Tibial artery (tissue), 4 donors: ENCODE data around the gene MAP3K7CL.

Experiments used
- DNase-seq, 2 donors: peaks; one replicate each; pipeline ENCODE4 v3.0.0-alpha.2; 2019
- H3K27ac ChIP-seq, 2 donors: fragments of 200-600 bp; sonication (generic) in 1 of 2; 1 replicate in 1 of 2; 2 replicates in 1 of 2; pipeline ENCODE4 v1.5.1; 2018 to 2019; ENCODE audit warnings: mild to moderate bottlenecking in 1 of 2
- H3K27me3 ChIP-seq, 2 donors: fragments of 200-600 bp; sonication (generic) in 1 of 2; one replicate each; pipeline versions ENCODE4 v1.5.1 to v1.6.0; 2016 to 2019
- H3K36me3 ChIP-seq, 3 donors: fragments of 200-600 bp; sonication (generic) in 2 of 3; one replicate each; pipeline ENCODE4 v1.5.1; 2016 to 2019; ENCODE audit warnings: mild to moderate bottlenecking in 2 of 3
- H3K4me1 ChIP-seq, 4 donors: fragments of 200-600 bp; sonication (generic) in 2 of 4; 1 replicate in 3 of 4; 2 replicates in 1 of 4; pipeline ENCODE4 v1.5.1; 2016 to 2019
- H3K4me3 ChIP-seq, 2 donors: fragments of 200-600 bp; sonication (generic) in 1 of 2; 1 replicate in 1 of 2; 2 replicates in 1 of 2; pipeline ENCODE4 v1.5.1; 2018 to 2019; ENCODE audit warnings: mild to moderate bottlenecking in 2 of 2
- H3K9me3 ChIP-seq, 3 donors: fragments of 200-600 bp; sonication (generic) in 1 of 3; one replicate each; pipeline ENCODE4 v1.5.1; 2016 to 2019
- intact Hi-C: fragments of 100-400 bp; cut with DNase I; formaldehyde crosslinking; loops from one replicate; pipeline ENCODE4 v1.15.0; 2023; ENCODE audit warnings: low total_unique reads
- TF ChIP-seq, protein P1 (sequence below), 2 experiments: fragments of 200-600 bp in 1 of 2; fragments of 450-650 bp in 1 of 2; IDR thresholded peaks; one replicate each; pipeline ENCODE4 v1.5.1; 2017 to 2019; ENCODE audit warnings: antibody characterized with exemption in 2 of 2, mild to moderate bottlenecking in 1 of 2, moderate library complexity in 1 of 2

The MAP3K7CL gene

DNA sequence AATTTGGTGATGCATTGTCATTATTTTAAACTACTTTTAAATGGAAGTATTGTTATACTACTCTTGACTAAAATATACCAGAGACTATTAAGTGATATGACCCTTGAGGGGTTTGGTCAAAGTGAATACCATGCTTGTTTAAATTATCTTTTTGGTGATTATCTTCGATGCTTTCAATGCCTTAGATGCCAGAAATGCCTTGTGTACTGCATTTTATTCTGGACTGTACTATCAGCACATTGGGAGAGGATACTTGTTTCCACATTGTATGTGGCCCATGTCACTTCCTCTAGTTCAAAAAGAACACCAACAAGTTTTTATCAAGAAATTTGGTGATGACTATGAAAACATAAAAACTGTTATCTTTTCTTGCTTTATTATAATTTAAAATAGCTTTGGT, 16.3 kb downstream of the MAP3K7CL start:
- Histone ChIP-seq H3K36me3 (no peaks in the 10 kb centered on the region), H3K27ac (peak overlapping the region; percentile 65 to 66), H3K27me3 (no peaks in the 10 kb centered on the region), H3K4me3 (no peak overlapping the region), H3K9me3 (no peaks in the 10 kb centered on the region), H3K4me1 (peaks cover 0 to 85% (median 45%) of the 10 kb centered on the region in 4 donors)
- TF ChIP-seq, protein P1, sequence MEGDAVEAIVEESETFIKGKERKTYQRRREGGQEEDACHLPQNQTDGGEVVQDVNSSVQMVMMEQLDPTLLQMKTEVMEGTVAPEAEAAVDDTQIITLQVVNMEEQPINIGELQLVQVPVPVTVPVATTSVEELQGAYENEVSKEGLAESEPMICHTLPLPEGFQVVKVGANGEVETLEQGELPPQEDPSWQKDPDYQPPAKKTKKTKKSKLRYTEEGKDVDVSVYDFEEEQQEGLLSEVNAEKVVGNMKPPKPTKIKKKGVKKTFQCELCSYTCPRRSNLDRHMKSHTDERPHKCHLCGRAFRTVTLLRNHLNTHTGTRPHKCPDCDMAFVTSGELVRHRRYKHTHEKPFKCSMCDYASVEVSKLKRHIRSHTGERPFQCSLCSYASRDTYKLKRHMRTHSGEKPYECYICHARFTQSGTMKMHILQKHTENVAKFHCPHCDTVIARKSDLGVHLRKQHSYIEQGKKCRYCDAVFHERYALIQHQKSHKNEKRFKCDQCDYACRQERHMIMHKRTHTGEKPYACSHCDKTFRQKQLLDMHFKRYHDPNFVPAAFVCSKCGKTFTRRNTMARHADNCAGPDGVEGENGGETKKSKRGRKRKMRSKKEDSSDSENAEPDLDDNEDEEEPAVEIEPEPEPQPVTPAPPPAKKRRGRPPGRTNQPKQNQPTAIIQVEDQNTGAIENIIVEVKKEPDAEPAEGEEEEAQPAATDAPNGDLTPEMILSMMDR (IDR thresholded peaks at IDR 0.05), result no peak
- no peak for DNase-seq
- intact Hi-C loops, result no loop called here

DNA sequence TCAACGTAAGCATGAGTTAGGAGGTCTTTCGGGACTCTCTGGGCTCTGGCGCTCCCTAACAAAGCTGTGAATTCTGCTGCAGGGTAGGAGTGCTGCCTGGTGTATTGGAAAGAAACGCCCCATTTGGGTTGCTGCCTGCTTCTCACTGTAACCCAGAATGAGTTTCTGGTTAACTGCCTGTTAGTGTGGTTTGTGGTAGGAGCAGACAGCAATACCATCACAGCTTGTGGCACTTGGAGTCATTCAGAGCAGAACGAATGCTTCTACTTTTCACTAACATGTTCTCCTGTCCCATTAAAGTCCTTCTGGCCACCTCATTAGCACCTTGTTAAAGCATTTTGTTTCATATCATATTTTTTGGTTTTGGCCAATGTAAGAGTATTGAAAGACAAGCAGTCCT, 18.1 kb downstream of the MAP3K7CL start:
- no peak for DNase-seq
- no peaks in the 10 kb centered on the region for H3K27me3 ChIP-seq
- no peak overlapping the region for H3K4me3 ChIP-seq
- peak overlapping the region; percentile 34 to 38 for H3K27ac ChIP-seq
- H3K4me1 ChIP-seq, result peaks cover 0 to 95% (median 46%) of the 10 kb centered on the region in 4 donors
- TF ChIP-seq, protein P1 (IDR thresholded peaks at IDR 0.05), result no peak
- intact Hi-C loops, result no loop called here
- H3K9me3 ChIP-seq, result no peaks in the 10 kb centered on the region
- H3K36me3 ChIP-seq, result no peaks in the 10 kb centered on the region

DNA sequence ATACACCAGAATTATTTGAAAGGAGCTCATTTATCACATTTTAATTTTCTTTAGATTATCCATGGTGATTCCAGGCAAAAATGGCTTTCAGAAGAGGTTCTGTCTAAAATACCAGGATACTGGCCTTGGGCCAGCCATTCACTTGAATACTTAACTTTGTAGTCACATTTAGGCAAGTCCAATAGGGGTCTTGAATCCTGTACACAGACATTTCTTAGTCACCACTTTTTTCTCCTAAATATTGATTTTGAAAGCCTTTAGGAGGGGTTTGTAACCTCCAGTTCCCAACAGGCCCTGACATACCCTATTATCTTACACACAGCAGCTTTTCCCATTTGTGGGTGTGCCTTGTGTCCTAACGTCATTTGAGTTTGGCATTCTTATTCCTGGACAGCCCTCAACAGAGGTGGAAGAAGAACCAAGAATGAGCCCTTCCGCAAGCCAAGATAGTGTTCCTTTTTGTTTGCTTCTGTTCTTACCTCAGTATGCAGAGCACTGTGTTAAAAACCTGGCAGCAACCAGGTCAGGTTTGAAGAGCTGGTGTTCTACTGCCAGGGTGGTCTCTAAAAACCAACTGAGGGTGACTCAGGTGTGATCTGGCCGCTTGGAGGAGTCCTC, 19.5 kb downstream of the MAP3K7CL start:
- Histone ChIP-seq H3K4me3 (no peak overlapping the region), H3K9me3 (no peaks in the 10 kb centered on the region), H3K27ac (peak overlapping the region; percentile 34 to 38), H3K36me3 (no peaks in the 10 kb centered on the region), H3K27me3 (no peaks in the 10 kb centered on the region), H3K4me1 (peaks cover 0 to 91% (median 40%) of the 10 kb centered on the region in 4 donors)
- intact Hi-C loops, result no loop called here
- DNase-seq, result no peak
- TF ChIP-seq, protein P1 (IDR thresholded peaks at IDR 0.05), result no peak

DNA sequence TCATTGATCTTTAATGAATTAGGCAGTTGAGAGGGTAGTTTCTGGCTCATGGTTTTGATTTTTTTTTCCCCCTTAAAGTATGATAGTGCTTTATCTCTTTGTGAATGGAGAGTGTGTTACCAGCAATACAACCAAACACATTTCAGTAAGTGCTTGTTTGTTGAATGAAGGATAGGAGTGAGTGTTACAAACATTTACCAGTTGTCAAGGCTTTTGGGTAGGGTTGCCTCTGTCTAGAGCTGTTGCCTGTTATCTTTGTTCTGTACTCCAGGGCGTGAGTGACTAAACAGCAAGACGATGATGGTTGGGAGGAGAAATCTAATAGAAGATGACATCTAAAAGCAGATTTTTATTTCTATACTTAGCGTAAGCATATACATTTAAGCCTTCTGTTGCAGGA, 21.5 kb downstream of the MAP3K7CL start:
- intact Hi-C loops, result no loop called here
- Histone ChIP-seq H3K4me1 (peaks cover 0 to 84% (median 32%) of the 10 kb centered on the region in 4 donors), H3K4me3 (no peak overlapping the region), H3K27ac (peak overlapping the region in 1 of 2 donors; percentile 34), H3K36me3 (no peaks in the 10 kb centered on the region), H3K27me3 (no peaks in the 10 kb centered on the region), H3K9me3 (no peaks in the 10 kb centered on the region)
- TF ChIP-seq, protein P1 (IDR thresholded peaks at IDR 0.05), result no peak
- DNase-seq, result no peak

DNA sequence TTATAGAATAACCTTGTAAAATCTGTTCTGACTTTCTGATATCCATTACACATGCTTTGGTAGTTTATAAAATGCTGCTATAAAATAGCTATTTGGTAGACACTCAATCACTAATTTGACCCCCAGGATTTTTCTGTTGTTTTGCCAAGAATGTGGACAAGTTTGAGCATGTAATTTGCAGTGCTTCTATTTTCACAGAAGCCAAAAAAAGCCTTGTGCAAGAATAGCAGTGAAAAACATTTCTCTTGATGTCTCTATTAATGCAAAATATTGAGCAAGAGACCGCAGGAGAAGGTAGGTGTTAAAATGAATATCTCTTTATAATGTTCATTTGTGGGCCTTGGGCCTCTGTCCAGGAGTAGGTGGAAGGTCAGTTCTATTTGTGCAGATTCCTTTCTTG, 22.5 kb downstream of the MAP3K7CL start:
- Histone ChIP-seq H3K27me3 (no peaks in the 10 kb centered on the region), H3K27ac (peak overlapping the region; percentile 42 to 79), H3K4me1 (peaks cover 0 to 81% (median 27%) of the 10 kb centered on the region in 4 donors), H3K4me3 (no peak overlapping the region), H3K9me3 (no peaks in the 10 kb centered on the region), H3K36me3 (no peaks in the 10 kb centered on the region)
- intact Hi-C loops, result no loop called here
- TF ChIP-seq, protein P1 (IDR thresholded peaks at IDR 0.05), result no peak
- DNase-seq, result no peak
